Endothelial cell of umbilical vein (primary cell): ENCODE data around the gene COL19A1.

Experiments
- EZH2 ChIP-seq: IDR thresholded peaks from 2 replicates; pipeline ENCODE4 v1.6.1; 2012; ENCODE audit warnings: borderline replicate concordance, low read depth, mild to moderate bottlenecking, moderate library complexity, low read length, inconsistent platforms; ENCODE audit not compliant: severe bottlenecking
- GATA2 ChIP-seq: IDR thresholded peaks from 2 replicates; pipeline ENCODE4 v1.7.0; 2011; ENCODE audit warnings: low read depth, mild to moderate bottlenecking, moderate library complexity, mixed read lengths, low read length; ENCODE audit not compliant: insufficient read length, insufficient read depth
- JUN ChIP-seq: IDR thresholded peaks from 2 replicates; pipeline ENCODE4 v1.6.1; 2011; ENCODE audit warnings: borderline replicate concordance, low read depth; ENCODE audit not compliant: insufficient read length, insufficient read depth
- MYC ChIP-seq: IDR thresholded peaks from one replicate; pipeline ENCODE4 v1.6.1; 2011; ENCODE audit warnings: mild to moderate bottlenecking, low read depth, low read length
- POLR2A ChIP-seq: IDR thresholded peaks from 2 replicates; pipeline ENCODE4 v1.6.1; 2012; ENCODE audit warnings: low read depth, mild to moderate bottlenecking, control low read depth, low read length
- POLR2AphosphoS5 ChIP-seq: IDR thresholded peaks from 2 replicates; pipeline ENCODE4 v1.6.1; 2012; ENCODE audit warnings: low read depth, mild to moderate bottlenecking, control low read depth, low read length, moderate library complexity; ENCODE audit not compliant: insufficient read depth
- TF ChIP-seq, protein P1 (sequence below), 2 donors: IDR thresholded peaks; 1 replicate in 1 of 2; 2 replicates in 1 of 2; pipeline ENCODE4 v1.5.1; 2011; ENCODE audit warnings: low read length in 2 of 2, mild to moderate bottlenecking in 2 of 2, moderate library complexity in 2 of 2, control low read depth in 1 of 2, inconsistent platforms in 1 of 2, low read depth in 1 of 2; ENCODE audit not compliant: insufficient read depth in 1 of 2; ENCODE audit errors: extremely low read depth in 1 of 2

DNA sequence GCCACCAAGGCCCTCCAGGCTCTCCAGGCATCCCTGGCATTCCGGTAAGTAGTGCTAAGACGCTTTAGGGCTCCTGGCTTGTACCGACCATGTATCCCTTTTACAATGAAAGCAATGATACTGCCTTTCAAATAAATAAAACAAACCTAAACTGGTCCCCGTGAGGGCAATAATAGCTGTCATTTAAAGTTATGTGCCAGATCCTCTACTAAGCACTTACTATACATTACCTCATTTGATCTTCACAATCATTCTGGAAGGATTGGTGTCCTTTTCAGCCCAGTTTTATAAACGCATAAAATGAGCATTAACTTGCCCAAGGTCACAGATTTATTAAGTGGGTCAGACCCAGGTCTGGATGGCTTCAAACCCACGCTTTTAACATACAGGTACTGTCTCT, 321.8 kb downstream of the COL19A1 start:
- no peak for TF ChIP-seq POLR2A
- TF ChIP-seq, protein P1, sequence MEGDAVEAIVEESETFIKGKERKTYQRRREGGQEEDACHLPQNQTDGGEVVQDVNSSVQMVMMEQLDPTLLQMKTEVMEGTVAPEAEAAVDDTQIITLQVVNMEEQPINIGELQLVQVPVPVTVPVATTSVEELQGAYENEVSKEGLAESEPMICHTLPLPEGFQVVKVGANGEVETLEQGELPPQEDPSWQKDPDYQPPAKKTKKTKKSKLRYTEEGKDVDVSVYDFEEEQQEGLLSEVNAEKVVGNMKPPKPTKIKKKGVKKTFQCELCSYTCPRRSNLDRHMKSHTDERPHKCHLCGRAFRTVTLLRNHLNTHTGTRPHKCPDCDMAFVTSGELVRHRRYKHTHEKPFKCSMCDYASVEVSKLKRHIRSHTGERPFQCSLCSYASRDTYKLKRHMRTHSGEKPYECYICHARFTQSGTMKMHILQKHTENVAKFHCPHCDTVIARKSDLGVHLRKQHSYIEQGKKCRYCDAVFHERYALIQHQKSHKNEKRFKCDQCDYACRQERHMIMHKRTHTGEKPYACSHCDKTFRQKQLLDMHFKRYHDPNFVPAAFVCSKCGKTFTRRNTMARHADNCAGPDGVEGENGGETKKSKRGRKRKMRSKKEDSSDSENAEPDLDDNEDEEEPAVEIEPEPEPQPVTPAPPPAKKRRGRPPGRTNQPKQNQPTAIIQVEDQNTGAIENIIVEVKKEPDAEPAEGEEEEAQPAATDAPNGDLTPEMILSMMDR (IDR thresholded peaks at IDR 0.05; ENCODE audit: extremely low read depth in 1 of 2, insufficient read depth in 1 of 2, low read depth in 1 of 2, low read length in 2 of 2), result no peak
- TF ChIP-seq POLR2AphosphoS5, result no peak
- no peak for TF ChIP-seq EZH2
- TF ChIP-seq MYC, result no peak
- no peak for TF ChIP-seq GATA2
- TF ChIP-seq JUN, result no peak
